AG20443 (cell line): Measurements from ENCODE around the gene KANSL1L.
A peak's percentile ranks its signal among the peaks of the same experiment; 100 is the strongest.

Source experiments
- DNase-seq: peaks from one replicate; pipeline ENCODE4 v3.0.0; 2012; ENCODE audit warnings: low spot score, mixed read lengths

The KANSL1L gene

DNA sequence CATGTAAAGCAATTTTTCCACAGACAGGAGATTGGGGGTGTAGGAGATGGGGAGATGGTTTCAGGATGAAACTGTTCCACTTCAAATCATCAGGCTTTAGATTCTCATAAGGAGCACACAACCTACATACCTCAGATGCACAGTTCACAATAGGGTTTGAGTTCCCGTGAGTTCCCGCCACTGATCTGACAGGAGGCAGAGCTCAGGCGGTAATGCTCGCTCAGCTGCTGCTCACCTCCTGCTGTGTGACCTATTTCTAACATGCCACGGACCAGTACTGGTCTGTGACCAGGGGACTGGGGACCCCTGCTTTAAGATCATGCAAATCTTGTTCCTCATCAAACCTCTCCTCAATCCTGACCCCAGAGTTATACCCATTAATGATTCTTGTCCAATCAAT, 98.7 kb downstream of the KANSL1L start:
- DNase-seq = no peak

DNA sequence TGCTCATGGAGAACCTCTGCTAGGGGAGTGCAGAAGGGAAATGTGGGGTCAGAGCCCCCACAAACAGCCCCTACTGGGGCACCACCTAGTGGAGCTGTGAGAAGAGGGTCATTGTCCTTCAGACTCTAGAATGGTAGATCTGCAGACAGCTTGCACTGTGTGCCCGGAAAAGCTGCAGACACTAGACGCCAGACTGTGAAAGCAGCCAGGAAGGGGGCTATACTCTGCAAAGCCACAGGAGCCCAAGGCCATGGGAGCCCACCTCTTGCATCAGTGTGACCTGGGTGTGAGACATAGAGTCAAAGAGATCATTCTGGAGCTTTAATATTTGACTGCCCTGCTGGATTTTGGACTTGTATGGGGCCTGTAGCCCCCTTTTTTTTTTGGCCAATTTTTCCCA, 107.9 kb downstream of the KANSL1L start:
- DNase-seq = no peak

DNA sequence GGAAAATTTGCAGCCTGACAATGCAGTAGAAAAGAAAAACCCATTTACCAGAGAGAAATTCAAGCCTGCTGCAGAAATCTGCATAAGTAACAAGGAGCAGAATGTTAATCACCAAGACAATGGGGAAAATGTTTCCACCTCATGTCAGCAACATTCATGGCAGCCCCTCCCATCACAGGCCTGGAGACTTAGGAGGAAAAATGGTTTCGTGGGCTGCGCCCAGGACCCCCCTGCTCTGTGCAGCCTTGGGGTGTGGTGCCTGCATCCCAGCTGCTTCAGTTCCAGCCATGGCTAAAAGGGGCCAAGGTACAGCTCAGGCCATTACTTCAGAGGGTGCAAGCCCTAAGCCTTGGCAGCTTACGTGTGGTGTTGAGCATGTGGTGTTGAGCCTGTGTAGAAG, 115.4 kb downstream of the KANSL1L start:
- no peak for DNase-seq

DNA sequence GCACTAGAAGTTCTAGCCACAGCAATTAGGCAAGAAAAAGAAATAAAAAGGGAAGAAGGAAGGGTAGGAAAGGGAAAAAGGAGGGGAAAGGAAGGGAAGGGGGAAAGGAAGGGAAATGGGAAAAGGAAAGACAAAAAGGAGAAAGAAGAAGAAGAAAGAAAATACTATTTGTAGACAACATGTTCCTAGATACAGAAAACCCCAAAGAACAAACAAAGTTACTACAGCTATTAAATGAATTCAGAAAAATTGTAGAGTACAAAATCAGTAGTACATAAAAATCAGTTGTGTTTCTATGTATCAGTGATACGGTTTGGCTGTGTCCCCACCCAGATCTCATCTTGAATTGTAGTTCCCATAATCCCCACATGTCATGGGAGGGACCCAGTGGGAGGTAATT, 116.5 kb downstream of the KANSL1L start:
- DNase-seq = no peak

DNA sequence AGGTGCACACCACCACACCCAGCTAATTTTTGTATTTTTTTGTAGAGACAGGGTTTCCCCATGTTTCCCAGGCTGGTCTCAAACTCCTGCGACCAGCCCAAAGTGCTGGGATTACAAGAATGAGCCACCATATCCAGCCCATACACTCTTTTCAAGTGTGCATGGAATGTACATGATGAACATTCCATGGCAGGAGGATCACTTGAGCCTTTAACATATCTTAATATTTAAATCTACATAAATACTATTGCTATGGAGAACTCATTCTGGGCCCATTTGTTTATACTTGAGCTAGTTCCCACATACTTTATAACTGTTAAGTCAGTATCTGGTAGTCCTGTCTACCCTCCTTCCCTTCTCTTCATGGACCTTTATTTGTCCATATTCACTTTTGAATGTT, 120.3 kb downstream of the KANSL1L start:
- no peak for DNase-seq

DNA sequence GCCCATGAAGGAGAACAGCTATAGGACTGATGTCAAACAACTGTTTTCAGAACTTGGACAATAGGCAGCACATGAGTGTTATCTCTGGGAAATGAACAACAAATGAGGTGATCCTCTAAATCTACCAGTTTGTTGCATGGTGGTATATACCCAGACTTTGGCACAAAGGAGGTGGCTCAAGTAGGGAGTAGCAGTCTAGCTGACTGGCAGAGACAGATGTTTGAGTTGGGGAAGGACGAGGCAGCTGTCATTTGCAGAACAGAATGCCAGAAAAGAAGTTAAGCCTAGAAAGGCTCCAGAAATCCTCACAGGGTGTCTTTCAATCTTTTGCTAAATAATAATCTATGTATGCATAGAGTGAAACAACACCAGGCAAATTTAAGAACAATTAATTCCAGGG, 121.4 kb downstream of the KANSL1L start:
- DNase-seq = no peak

DNA sequence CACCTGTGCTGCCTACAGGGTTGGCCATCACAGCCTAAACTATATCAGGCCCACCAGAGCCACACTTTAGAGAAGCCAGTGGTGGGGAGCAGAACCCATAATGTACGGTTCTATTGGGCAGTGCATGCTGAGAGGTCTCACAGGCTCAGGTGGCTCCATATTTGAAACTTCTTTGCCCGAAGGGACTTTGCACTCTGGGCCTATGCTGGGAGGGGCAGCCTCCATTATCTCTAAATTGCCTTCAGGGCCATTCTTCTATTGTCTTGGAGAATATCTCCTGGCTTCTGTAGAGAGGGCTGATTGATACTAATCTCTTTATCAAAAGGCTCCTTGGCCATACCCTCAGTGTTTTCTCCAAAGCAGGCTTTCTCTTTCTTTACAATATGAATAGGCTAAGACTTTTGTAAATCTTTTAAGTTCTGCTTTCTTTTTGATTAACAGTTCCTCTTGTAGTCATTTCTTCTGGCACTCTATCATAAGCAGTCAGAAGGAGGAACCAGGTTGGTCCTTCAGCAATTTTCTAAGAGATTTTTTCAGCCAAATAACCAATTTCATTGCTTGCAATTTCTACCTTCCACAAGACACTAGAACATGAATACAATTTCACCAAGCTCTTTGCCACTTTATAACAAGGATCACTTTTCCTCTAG, 124.2 kb downstream of the KANSL1L start:
- DNase-seq = no peak

DNA sequence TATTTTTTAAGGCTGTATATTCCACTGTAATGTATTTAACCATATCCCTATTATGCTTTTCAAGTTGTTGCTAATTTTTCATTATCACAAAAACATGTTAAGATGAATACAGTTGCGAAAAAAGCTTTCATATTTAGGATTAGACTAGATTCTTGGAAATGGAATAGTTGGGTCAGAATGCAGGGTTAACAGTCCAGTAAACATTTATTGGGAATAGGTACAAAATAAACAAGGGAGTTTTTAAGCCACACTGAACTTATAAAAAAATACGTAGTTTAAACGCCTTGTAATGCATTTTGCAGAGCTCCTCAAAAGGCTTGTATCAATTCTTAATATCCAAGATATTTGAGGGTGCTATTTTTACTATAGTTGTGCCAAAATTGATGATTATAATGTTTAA, 133.1 kb downstream of the KANSL1L start:
- DNase-seq = no peak

DNA sequence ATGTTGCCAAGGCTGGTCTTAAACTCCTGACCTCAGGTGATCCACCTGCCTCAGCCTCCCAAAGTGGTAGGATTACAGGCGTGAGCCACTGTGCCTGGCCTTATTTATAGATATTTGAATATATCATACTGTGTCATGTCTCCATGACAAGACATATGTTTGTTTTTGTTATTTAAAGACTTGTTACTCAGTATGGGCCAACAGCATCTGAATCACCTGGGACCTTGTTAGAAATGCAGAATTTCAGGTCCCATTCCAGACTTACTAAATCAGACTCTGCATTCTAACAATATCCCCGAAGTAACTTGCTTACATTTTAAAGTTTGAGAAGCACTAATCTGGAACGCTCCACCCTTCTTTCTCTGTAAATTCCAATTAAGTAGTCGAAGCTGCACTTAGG, 135.5 kb downstream of the KANSL1L start:
- no peak for DNase-seq

DNA sequence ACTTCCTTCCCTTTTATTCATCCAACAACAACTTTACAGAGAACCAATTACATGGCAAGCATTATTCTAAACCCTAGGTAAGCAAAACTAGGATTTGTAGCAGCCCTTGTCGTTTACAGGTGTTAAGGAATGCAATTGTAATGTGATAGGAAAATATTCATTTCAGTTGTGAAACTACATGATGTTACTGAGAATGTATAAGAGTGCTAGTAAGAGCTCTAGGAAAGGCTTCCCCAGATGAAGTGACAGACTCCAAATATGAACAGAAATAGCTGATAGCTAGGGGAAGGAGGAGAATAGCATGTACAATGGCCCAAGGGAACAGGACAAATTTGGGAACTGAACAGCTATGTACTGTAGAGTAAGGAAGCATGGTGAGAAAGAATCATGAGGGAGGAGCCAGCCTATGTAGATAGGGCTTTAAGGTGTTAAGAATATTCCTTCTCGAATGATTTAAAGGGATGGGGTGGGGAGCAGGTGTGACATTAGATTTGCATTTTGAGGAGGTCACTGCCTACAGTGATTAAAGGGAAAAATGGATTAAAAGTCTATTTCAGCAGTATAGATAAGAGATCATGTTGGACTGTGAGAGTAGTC, 137.0 kb downstream of the KANSL1L start:
- DNase-seq = no peak

DNA sequence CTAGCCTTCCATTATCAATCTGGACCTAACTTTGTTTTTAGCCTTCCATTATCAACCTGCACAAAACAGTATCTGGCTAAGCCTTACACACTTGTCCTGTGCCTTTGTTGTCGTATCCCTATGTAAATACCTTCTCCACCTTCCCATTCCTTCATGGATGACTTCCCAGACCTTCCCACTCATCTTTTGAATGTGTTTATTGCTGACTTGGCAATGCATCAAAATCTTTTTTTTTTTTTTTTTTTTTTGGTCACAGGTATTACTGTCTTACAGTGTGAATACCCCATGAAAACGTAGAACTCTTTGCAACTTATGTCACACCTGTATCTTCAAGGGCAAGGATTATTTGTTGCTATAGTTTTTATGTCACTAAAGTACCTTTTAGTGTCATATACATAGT, 143.0 kb downstream of the KANSL1L start:
- DNase-seq = no peak

DNA sequence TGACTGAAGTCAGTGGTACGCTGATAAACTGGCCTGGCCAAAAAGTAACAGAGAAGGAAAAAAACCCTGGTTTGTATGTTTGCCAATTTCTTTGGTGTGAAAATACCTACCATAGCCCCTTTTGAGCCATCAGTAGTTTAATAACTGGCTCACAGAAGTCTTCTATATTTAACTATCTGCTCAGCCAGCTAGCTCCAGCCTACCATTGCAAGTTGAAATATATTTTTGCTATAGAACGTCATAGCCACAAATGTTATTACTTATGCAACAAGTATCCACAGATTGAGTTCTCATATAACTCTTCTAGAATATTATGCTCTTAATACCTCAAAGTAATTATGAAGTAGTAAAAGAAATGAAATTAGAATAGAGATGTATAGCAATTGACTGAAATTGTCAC, 143.6 kb downstream of the KANSL1L start:
- DNase-seq = no peak

DNA sequence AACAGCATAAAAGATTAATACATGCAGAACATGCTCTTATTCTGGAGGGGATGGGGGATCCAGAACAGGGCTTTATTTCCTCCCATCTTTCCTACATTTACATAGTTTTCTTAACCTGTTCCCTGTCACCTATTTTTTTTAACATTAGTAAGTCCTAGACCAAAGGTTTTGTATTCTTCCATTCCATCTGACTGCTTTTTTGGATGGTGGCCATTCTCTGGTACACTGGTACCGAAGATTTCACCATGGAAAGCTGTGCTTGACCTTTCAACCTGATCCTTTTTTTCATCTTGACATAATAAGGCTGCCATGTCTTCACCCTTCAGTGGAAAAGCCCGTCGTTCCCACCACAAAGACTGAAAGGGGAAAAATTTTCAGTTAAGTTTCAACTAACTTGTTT, 148.4 kb downstream of the KANSL1L start:
- DNase-seq = no peak

DNA sequence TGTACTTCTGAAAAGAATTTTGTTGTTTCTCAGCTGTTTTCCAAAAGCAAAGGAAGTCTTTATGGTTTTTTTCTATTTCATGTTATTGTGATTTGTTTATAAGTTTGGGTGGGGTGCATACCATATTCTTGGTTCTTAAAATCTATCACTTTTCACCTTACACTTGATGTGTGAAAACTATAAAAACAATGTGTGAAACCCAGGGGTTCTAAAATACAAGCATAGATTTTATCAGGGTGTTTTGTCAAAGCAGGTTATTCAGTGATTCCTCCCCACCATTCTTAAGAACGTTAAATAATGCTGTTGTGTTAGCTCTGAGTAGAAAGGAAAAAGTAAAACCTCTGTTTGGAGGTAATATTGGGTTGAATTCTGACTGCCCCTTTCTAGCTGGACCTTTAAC, 151.1 kb downstream of the KANSL1L start:
- DNase-seq = no peak

DNA sequence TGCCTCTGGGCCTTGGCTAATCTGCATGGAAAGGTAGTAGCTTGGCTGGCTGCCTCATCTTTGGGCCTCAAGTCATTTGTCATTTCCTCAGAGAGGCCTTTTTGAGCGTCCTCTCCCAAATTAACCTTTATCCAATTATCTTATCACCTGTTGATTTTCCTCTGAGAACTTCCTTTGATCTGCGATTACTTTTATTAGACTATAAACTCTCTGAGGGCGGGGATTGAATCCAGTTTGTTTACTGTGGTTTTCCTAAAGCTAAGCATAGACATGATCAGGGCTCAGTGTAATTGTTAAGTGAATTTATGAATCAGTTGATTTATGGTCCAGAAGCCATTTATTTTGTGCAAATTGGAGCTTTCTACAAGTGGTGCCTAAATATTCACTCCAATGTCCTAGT, 161.3 kb downstream of the KANSL1L start:
- DNase-seq = no peak

DNA sequence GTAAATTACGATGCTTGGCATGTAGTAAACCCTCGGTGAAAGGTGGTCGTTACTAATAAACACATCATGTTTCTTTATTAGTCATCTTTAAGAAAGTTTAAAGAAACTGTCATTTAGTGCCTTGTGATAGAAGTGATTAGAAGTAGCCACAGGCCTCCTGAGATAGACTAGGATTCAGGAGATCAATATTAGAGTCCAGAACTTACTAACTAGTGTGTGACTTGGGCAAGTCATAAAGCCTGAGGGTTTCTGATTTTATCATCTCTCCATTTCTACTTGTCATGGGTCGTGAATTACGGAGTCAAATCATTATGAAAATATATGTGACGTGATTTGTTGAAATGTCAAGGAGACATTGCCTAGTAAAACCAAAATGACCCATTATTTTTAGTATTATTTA, 162.1 kb downstream of the KANSL1L start:
- no peak for DNase-seq

DNA sequence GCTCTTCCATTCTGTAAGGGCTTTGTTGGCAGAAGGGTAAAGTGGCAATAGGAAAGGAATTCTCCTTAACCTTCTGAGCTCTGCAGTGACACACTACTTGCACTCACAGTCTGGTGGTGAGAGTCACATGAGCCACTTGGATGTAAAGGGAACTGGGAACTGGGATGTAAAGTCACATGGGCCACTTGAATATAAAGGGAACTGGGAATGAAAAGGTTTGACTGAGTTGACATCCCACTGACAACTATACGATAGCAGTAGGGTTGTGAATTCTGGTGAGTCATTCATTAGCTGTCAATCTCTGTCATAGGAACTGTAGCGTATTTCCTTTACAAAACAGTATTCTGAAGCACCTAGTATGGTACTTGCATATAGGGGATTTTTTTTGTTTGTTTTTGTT, 163.3 kb downstream of the KANSL1L start:
- DNase-seq = no peak

DNA sequence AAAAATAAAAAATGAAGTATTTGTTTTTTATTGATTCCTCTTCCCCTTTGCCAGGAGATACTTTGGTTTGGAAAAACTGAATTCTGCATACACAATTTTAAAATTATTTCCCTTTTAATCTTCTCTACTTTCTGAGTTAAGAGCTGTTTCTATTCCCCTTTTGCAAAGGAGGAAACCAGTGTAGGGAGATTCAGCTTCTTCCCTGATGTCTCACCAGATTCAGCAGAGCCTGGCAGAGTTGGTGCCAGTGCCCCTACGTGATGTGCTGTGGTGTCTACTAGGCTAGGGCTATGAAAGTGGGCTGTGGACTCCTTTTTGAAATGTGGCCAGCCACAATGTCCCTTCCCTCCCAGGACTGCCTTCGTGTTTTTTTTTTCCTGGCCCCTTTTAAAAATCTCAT, 166.3 kb downstream of the KANSL1L start:
- no peak for DNase-seq

DNA sequence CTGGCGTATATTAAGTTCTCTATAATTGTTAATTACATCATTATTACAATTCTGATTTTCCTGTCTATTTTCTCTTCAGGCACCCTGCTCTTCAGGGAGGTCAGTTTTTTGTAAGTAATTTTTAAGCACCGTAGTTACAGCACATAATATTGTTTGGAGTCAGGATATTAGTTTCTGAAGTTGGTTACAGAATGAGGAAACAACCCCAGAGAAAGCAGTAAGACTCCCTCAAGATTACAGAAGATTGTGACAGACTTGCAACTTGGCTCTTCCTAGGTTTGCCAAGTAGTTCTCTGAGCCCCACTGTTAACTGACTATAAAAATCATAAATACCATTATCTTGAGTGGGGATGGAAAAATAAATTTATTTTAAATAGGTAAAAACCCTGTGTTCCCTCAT, 167.8 kb downstream of the KANSL1L start:
- DNase-seq = no peak

DNA sequence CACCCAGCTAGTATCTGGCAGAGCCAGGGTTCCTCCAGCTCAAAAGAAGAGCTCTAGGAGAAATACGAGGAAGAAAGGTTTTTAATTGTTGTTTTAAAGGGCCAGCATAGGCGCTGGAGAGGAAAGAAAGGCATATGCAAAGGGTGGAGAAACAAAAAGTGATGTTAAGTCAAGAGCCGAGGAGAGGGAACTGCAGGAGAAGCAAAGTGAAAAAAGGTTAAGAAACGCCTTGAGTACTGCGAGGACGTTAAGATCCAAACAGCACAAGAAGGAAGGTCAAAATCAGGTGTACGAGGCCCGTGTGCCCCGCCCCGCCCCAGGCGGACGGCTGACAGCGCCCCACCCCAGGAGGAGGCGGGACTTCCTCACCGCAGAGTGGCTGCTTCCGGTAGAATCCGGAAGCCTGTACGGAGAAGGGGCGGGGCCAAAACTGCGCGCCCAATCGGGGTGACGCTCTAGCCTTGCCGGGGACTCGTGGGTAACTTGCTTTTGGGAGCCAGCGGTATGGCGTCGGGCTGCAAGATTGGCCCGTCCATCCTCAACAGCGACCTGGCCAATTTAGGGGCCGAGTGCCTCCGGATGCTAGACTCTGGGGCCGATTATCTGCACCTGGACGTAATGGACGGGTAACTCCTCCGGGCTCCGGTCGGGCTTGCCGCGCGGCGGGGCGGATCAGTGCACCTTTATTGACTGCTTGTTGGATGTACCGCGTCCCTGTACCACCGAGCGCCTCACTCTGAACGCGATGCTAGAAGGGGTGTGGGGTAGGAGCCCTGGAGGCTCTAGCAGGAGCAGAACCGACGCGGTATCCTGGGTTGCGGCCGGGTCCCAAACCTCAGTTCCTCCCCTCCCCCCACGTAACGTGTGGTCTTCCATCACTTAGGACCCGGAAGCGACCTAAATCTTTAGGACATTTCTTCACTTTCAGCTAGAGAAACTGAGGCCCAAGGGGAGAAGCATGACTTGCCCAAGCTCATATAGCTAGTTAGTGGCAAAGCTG, 168.8 kb downstream of the KANSL1L start, which contains the start of gene RPE:
Gene RPE (plus strand): TSS at position 481 of the 1,000 bp plus-strand sequence. CDS start 24 bp downstream, at position 505.
- DNase-seq = peak; percentile 97

DNA sequence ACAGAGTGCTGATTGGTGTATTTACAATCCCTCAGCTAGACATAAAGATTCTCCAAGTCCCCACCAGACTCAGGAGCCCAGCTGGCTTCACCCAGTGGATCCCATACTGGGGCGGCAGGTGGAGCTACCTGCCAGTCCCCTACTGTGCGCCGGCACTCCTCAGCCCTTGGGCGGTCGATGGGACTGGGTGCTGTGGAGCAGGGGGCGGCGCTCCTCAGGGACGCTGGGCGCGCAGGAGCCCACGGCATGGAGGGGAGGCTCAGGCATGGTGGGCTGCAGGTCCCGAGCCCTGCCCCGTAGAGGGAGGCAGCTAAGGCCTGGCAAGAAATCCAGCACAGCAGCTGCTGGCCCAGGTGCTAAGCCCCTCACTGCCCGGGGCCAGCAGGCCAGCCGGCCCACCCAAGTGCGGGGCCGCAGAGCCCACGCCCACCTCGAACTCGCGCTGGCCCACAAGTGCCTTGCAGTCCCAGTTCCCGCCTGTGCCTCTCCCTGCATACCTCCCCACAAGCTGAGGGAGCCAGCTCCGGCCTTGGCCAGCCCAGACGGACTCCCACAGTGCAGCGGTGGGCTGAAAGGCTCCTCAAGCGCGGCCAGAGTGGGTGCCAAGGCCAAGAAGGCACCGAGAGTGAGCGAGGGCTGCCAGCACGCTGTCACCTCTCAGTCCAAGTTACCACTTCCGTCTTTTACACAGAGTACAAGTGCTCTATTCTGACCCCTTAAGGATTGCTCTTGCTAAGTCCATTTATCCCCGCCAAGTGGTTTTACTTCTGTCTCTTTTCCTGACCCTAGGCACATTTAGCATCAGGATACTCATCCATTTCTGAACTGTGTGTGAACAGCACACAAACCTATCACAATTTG, 170.5 kb downstream of the KANSL1L start:
- no peak for DNase-seq

DNA sequence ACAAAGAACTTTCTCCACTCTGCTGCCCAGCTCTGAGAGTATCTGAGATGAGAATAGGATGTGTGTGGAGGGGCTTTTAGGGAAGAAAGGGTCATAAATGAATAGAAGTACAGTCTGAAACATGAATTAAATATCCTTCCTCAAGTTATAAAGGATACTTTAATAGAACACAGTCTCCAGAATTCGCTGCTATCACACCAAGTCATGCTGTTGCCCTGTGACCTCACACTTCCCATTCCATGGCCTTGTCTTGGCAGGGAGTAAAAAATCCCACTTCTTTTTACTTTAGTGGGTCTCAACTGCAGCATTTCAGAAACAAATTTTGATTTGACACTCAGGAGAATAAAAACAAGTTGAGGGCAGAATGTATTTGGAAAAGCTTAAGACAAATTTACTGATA, 172.6 kb downstream of the KANSL1L start:
- no peak for DNase-seq
